ENCODE results near the gene DAAM1. TPM values are rescaled to one million over a fixed set of nuclear protein-coding genes. Genes with fewer than 3 reads are reported as not detected.
A peak's percentile ranks its signal among the peaks of the same experiment; 100 is the strongest.

DAAM1 gene
- total RNA-seq, 1 donor from 2014 or later = 39.5 TPM

DNA sequence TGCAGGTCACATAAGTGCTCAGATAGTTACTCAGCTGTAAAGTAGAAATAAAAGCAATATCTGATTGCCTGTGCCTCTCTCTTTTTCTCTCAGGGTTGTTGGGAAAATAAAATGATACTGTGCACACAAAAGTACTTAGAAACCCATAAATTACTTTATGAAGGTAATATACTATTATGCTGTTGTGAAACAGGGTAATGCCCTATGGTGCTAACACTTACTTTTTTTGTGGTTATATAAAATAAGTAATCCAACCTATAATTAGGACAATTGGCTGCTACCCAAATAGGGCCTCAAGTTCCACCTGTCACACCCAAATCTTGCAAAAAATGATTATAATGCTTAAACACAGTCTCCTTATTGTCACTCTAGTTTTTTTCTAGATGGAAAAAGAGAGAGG is 50.6 kb downstream of the DAAM1 start:
- Histone ChIP-seq H3F3A (ENCODE audit: low read depth) (no peaks in the 10 kb centered on the region), H3K4me3 (no peak overlapping the region), H3K9ac (no peak overlapping the region), H3K36me3 (no peaks in the 10 kb centered on the region), H3K27ac (no peak overlapping the region), H3K79me2 (ENCODE audit: low read depth) (peaks cover 46% of the 10 kb centered on the region), H3K9me3 (ENCODE audit: low read depth) (no peaks in the 10 kb centered on the region), H2AFZ (replicated peaks) (no peak overlapping the region), H3K27me3 (no peaks in the 10 kb centered on the region), H3K4me2 (no peak overlapping the region), H3K4me1 (peaks cover 16% of the 10 kb centered on the region), H4K20me1 (ENCODE audit: low read depth) (no peaks in the 10 kb centered on the region)
- peaks cover 31% of the 10 kb centered on the region for H3K36me3 Mint-ChIP-seq
- H3K27ac Mint-ChIP-seq = no peak overlapping the region
- no peak overlapping the region for H3K4me3 Mint-ChIP-seq
- TF ChIP-seq EZH2phosphoT487 (IDR thresholded peaks at IDR 0.05) (no peak), EZH2 (IDR thresholded peaks at IDR 0.05) (no peak)
- TF ChIP-seq, protein P1, sequence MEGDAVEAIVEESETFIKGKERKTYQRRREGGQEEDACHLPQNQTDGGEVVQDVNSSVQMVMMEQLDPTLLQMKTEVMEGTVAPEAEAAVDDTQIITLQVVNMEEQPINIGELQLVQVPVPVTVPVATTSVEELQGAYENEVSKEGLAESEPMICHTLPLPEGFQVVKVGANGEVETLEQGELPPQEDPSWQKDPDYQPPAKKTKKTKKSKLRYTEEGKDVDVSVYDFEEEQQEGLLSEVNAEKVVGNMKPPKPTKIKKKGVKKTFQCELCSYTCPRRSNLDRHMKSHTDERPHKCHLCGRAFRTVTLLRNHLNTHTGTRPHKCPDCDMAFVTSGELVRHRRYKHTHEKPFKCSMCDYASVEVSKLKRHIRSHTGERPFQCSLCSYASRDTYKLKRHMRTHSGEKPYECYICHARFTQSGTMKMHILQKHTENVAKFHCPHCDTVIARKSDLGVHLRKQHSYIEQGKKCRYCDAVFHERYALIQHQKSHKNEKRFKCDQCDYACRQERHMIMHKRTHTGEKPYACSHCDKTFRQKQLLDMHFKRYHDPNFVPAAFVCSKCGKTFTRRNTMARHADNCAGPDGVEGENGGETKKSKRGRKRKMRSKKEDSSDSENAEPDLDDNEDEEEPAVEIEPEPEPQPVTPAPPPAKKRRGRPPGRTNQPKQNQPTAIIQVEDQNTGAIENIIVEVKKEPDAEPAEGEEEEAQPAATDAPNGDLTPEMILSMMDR (IDR thresholded peaks at IDR 0.05) = no peak
- peaks cover 17% of the 10 kb centered on the region for H3K9me3 Mint-ChIP-seq
- DNase-seq (ENCODE audit: low spot score) = no peak
- H3K4me1 Mint-ChIP-seq = peaks cover 2% of the 10 kb centered on the region
- H3K27me3 Mint-ChIP-seq (ENCODE audit: insufficient read depth, low read depth) = no peaks in the 10 kb centered on the region

DNA sequence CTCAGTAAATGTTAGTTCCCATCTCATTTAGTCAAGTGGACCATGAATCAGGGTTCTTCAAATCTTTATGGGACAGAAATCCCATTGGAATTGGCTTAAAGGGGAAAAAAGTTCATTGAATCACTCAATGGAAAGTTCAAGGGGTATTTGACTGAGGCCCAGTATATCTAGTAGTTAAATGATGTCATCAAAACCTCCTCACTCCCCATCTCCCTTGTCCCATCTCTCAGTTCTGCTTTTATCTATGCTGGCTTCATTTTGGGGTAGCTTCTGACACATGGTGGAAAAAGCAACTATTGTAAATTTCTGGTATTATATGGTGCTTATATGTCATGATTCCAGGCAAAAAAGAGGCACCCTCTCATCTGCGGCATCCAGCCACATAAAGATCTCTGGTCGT is 51.9 kb downstream of the DAAM1 start:
- Histone ChIP-seq H3K27me3 (no peaks in the 10 kb centered on the region), H3K79me2 (ENCODE audit: low read depth) (peaks cover 39% of the 10 kb centered on the region), H3K9me3 (ENCODE audit: low read depth) (no peaks in the 10 kb centered on the region), H3F3A (ENCODE audit: low read depth) (no peaks in the 10 kb centered on the region), H2AFZ (replicated peaks) (no peak overlapping the region), H3K27ac (no peak overlapping the region), H3K4me2 (no peak overlapping the region), H3K4me1 (peaks cover 16% of the 10 kb centered on the region), H3K4me3 (no peak overlapping the region), H3K9ac (no peak overlapping the region), H3K36me3 (no peaks in the 10 kb centered on the region), H4K20me1 (ENCODE audit: low read depth) (no peaks in the 10 kb centered on the region)
- Mint-ChIP-seq H3K4me1 (peaks cover 2% of the 10 kb centered on the region), H3K36me3 (peaks cover 24% of the 10 kb centered on the region), H3K27me3 (ENCODE audit: insufficient read depth, low read depth) (no peaks in the 10 kb centered on the region), H3K4me3 (no peak overlapping the region), H3K27ac (no peak overlapping the region), H3K9me3 (peaks cover 4% of the 10 kb centered on the region)
- no peak for DNase-seq (ENCODE audit: low spot score)
- TF ChIP-seq, protein P1 (IDR thresholded peaks at IDR 0.05) = no peak
- TF ChIP-seq EZH2phosphoT487 (IDR thresholded peaks at IDR 0.05) = no peak
- TF ChIP-seq EZH2 (IDR thresholded peaks at IDR 0.05) = no peak

DNA sequence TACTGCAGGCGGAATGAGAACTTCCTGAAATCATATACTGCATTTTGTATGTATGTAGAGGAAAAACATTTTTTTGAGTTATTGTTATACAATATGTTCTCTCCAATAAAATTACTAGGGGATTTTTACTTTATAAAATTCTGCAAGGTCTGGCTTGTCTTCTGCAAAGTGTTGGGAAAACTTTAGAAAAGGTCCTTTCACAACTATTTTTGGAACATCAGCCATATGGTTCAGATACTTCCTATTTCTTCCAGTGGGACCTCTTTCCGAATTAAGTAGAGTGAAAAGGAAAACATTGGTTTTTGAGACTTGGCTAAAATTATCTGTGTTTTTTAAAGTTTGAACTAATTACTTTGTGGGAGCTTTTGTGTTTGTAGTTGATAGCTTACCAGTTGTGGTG is 52.7 kb downstream of the DAAM1 start:
- Histone ChIP-seq H3K27me3 (no peaks in the 10 kb centered on the region), H3F3A (ENCODE audit: low read depth) (no peaks in the 10 kb centered on the region), H3K27ac (no peak overlapping the region), H3K4me1 (peaks cover 16% of the 10 kb centered on the region), H3K4me2 (peak overlapping the region; percentile 9), H3K4me3 (no peak overlapping the region), H3K36me3 (no peaks in the 10 kb centered on the region), H3K9me3 (ENCODE audit: low read depth) (no peaks in the 10 kb centered on the region), H3K79me2 (ENCODE audit: low read depth) (peaks cover 35% of the 10 kb centered on the region), H3K9ac (no peak overlapping the region), H2AFZ (replicated peaks) (no peak overlapping the region), H4K20me1 (ENCODE audit: low read depth) (no peaks in the 10 kb centered on the region)
- H3K36me3 Mint-ChIP-seq = peaks cover 26% of the 10 kb centered on the region
- H3K4me1 Mint-ChIP-seq = peaks cover 2% of the 10 kb centered on the region
- H3K4me3 Mint-ChIP-seq = no peak overlapping the region
- no peak for DNase-seq (ENCODE audit: low spot score)
- peaks cover 1% of the 10 kb centered on the region for H3K9me3 Mint-ChIP-seq
- H3K27me3 Mint-ChIP-seq (ENCODE audit: insufficient read depth, low read depth) = no peaks in the 10 kb centered on the region
- no peak for TF ChIP-seq EZH2phosphoT487 (IDR thresholded peaks at IDR 0.05)
- TF ChIP-seq EZH2 (IDR thresholded peaks at IDR 0.05) = no peak
- TF ChIP-seq, protein P1 (IDR thresholded peaks at IDR 0.05) = no peak
- H3K27ac Mint-ChIP-seq = no peak overlapping the region
